H9 (cell line): Measurements from ENCODE around the gene MST1. TPM values are rescaled to one million over a fixed set of nuclear protein-coding genes. Genes with fewer than 3 reads are reported as not detected.
A peak's percentile ranks its signal among the peaks of the same experiment; 100 is the strongest.

ENCODE experiments used
- DNase-seq: peaks from one replicate; pipeline ENCODE4 v3.0.0-alpha.2; 2017
- H2AFZ ChIP-seq: one replicate; pipeline ENCODE4 v1.6.1; 2013; ENCODE audit warnings: mild to moderate bottlenecking, low read length, control low read depth, moderate library complexity
- H2AK5ac ChIP-seq: 2 replicates; pipeline ENCODE4 v1.6.1; 2013; ENCODE audit warnings: low read length, control low read depth, mixed read lengths; ENCODE audit not compliant: insufficient read length
- H2BK120ac ChIP-seq: one replicate; pipeline ENCODE4 v1.6.1; 2013; ENCODE audit warnings: low read depth, mild to moderate bottlenecking, low read length, control low read depth, inconsistent platforms; ENCODE audit not compliant: poor library complexity, severe bottlenecking
- H2BK12ac ChIP-seq: 2 replicates; pipeline ENCODE4 v1.6.1; 2013; ENCODE audit warnings: low read length, control low read depth, mixed read lengths, low read depth; ENCODE audit not compliant: insufficient read length
- H2BK15ac ChIP-seq: 2 replicates; pipeline ENCODE4 v1.6.1; 2013; ENCODE audit warnings: low read depth, low read length, control low read depth
- H2BK20ac ChIP-seq: one replicate; pipeline ENCODE4 v1.6.1; 2013; ENCODE audit warnings: low read depth, mild to moderate bottlenecking, low read length, control low read depth, inconsistent platforms; ENCODE audit not compliant: poor library complexity, severe bottlenecking
- H2BK5ac ChIP-seq: 2 replicates; pipeline ENCODE4 v1.6.1; 2013; ENCODE audit warnings: low read length, control low read depth, mixed read lengths; ENCODE audit not compliant: insufficient read length
- H3K14ac ChIP-seq: 2 replicates; pipeline ENCODE4 v1.6.1; 2013; ENCODE audit warnings: low read length, control low read depth; ENCODE audit not compliant: insufficient read depth
- H3K18ac ChIP-seq: 2 replicates; pipeline ENCODE4 v1.6.1; 2013; ENCODE audit warnings: low read depth, mild to moderate bottlenecking, mixed read lengths, low read length, control low read depth; ENCODE audit not compliant: insufficient read length
- H3K23ac ChIP-seq: 2 replicates; pipeline ENCODE4 v1.6.1; 2013; ENCODE audit warnings: low read length, control low read depth, mixed read lengths, low read depth; ENCODE audit not compliant: insufficient read length
- H3K23me2 ChIP-seq: 2 replicates; pipeline ENCODE4 v1.6.1; 2013; ENCODE audit warnings: low read depth, mild to moderate bottlenecking, mixed read lengths, low read length, control low read depth; ENCODE audit not compliant: insufficient read length, poor library complexity, severe bottlenecking
- H3K27ac ChIP-seq: 2 replicates; pipeline ENCODE4 v1.5.1; 2013; ENCODE audit warnings: low read length, control low read depth, mixed read lengths, low read depth; ENCODE audit not compliant: insufficient read length
- H3K27me3 ChIP-seq: 2 replicates; pipeline ENCODE4 v1.6.1; 2013; ENCODE audit warnings: low read length, control low read depth, inconsistent platforms; ENCODE audit not compliant: insufficient read depth
- H3K4ac ChIP-seq: 2 replicates; pipeline ENCODE4 v1.6.1; 2013; ENCODE audit warnings: low read depth, mild to moderate bottlenecking, control low read depth, inconsistent platforms, low read length, moderate library complexity
- H3K4me1 ChIP-seq: 2 replicates; pipeline ENCODE4 v1.6.1; 2013; ENCODE audit warnings: low read length, control low read depth, inconsistent platforms; ENCODE audit not compliant: insufficient read depth
- H3K4me2 ChIP-seq: 2 replicates; pipeline ENCODE4 v1.6.1; 2013; ENCODE audit warnings: low read length, control low read depth, mixed read lengths; ENCODE audit not compliant: insufficient read length, insufficient read depth
- H3K56ac ChIP-seq: 2 replicates; pipeline ENCODE4 v1.6.1; 2013; ENCODE audit warnings: low read depth, mild to moderate bottlenecking, mixed read lengths, low read length, control low read depth; ENCODE audit not compliant: insufficient read length
- H3K79me1 ChIP-seq: 2 replicates; pipeline ENCODE4 v1.6.1; 2013; ENCODE audit warnings: low read depth, mild to moderate bottlenecking, moderate library complexity, low read length, control low read depth, inconsistent platforms; ENCODE audit not compliant: insufficient read depth, poor library complexity, severe bottlenecking
- H3K79me2 ChIP-seq: 2 replicates; pipeline ENCODE4 v1.6.1; 2013; ENCODE audit warnings: low read length, control low read depth, inconsistent platforms; ENCODE audit not compliant: insufficient read depth
- H3K9ac ChIP-seq: 2 replicates; pipeline ENCODE4 v1.6.1; 2013; ENCODE audit warnings: low read length, control low read depth, mixed read lengths; ENCODE audit not compliant: insufficient read length; ENCODE audit errors: extremely low read depth
- H3K9me3 ChIP-seq: one replicate; pipeline ENCODE4 v1.6.1; 2013; ENCODE audit warnings: low read depth, low read length, inconsistent platforms; ENCODE audit not compliant: control insufficient read depth
- H3T11ph ChIP-seq: one replicate; pipeline ENCODE4 v1.6.1; 2013; ENCODE audit warnings: mild to moderate bottlenecking, low read length, control low read depth, inconsistent platforms
- H4K20me1 ChIP-seq: one replicate; pipeline ENCODE4 v1.6.1; 2013; ENCODE audit not compliant: control insufficient read depth, insufficient read length, insufficient read depth
- H4K5ac ChIP-seq: 2 replicates; pipeline ENCODE4 v1.6.1; 2013; ENCODE audit warnings: low read depth, mild to moderate bottlenecking, mixed read lengths, low read length, control low read depth; ENCODE audit not compliant: insufficient read length
- H4K8ac ChIP-seq: replicated peaks from 2 replicates; pipeline ENCODE4 v1.6.1; 2013; ENCODE audit warnings: low read length, control low read depth, mixed read lengths, low read depth; ENCODE audit not compliant: insufficient read length
- H4K91ac ChIP-seq: 2 replicates; pipeline ENCODE4 v1.6.1; 2013; ENCODE audit warnings: low read depth, mild to moderate bottlenecking, moderate library complexity, mixed read lengths, low read length, control low read depth; ENCODE audit not compliant: insufficient read length
- H3K27ac Mint-ChIP-seq, 3 experiments: 2 replicates in 2 of 3; 3 replicates in 1 of 3; pipeline ENCODE4 v1.8.0; 2020 to 2021; ENCODE audit warnings: mixed read lengths in 3 of 3, mild to moderate bottlenecking in 1 of 3, moderate library complexity in 1 of 3
- H3K27me3 Mint-ChIP-seq: 2 replicates; pipeline ENCODE4 v1.8.0; 2021; ENCODE audit warnings: low read depth, mild to moderate bottlenecking, moderate library complexity, mixed read lengths
- H3K36me3 Mint-ChIP-seq, 3 experiments: 2 replicates in 2 of 3; 3 replicates in 1 of 3; pipeline ENCODE4 v1.8.0; 2020 to 2021; ENCODE audit warnings: low read depth in 3 of 3, mixed read lengths in 3 of 3; ENCODE audit not compliant: insufficient read depth in 1 of 3
- H3K4me1 Mint-ChIP-seq, 2 experiments: 2 replicates each; pipeline ENCODE4 v1.8.0; 2020; ENCODE audit warnings: mixed read lengths in 2 of 2
- H3K4me3 Mint-ChIP-seq, 2 experiments: 2 replicates in 1 of 2; 3 replicates in 1 of 2; pipeline ENCODE4 v1.8.0; 2020 to 2021; ENCODE audit warnings: mild to moderate bottlenecking in 2 of 2, mixed read lengths in 2 of 2, moderate library complexity in 1 of 2
- H3K9me3 Mint-ChIP-seq, 2 experiments: 2 replicates in 1 of 2; 3 replicates in 1 of 2; pipeline ENCODE4 v1.8.0; 2020; ENCODE audit warnings: mild to moderate bottlenecking in 2 of 2, mixed read lengths in 2 of 2, moderate library complexity in 1 of 2
- CTCF ChIP-seq: fragments of 200-600 bp; sonication (generic); conservative IDR thresholded peaks from 3 replicates; pipeline ENCODE4 v1.8.0; 2021; ENCODE audit warnings: antibody characterized with exemption, mild to moderate bottlenecking
- WGBS: extraction: QIAGEN DNeasy Blood & Tissue Kit; methylation state at CpG from one replicate; pipeline ENCODE4 v1.1.7; 2013; ENCODE audit warnings: missing lambda C conversion rate, low lambda C conversion rate, mixed read lengths; ENCODE audit not compliant: insufficient read length; ENCODE audit errors: extremely low coverage; 5-methylcytosine and 5-hydroxymethylcytosine counted together
- total RNA-seq: library from RNA; stranded (reverse); gene quantifications from 2 replicates; pipeline ENCODE4 v1.2.1, GENCODE V29; 2021

MST1 gene
- total RNA-seq, 1 experiment from 2014 or later: 8.9 TPM

- Histone ChIP-seq H4K91ac (no peak overlapping the region), H3K27me3 (no peaks in the 10 kb centered on the region), H2BK20ac (no peak overlapping the region), H2BK12ac (no peak overlapping the region), H3K23ac (no peak overlapping the region), H2BK15ac (no peak overlapping the region), H3K23me2 (peaks cover 8% of the 10 kb centered on the region), H3K79me1 (peaks cover 4% of the 10 kb centered on the region), H2AFZ (no peak overlapping the region), H3K27ac (no peak overlapping the region), H3T11ph (no peak overlapping the region), H3K18ac (peak overlapping the region; percentile 69), H3K14ac (peak overlapping the region; percentile 83), H2AK5ac (no peak overlapping the region), H2BK120ac (no peak overlapping the region), H3K9me3 (no peaks in the 10 kb centered on the region), H3K79me2 (no peaks in the 10 kb centered on the region; the same call in 1 of the 2 replicates), H3K4me2 (peak overlapping the region; percentile 67), H3K9ac (peak overlapping the region; percentile 44), H3K4me1 (no peaks in the 10 kb centered on the region; the same call in 1 of the 2 replicates), H4K8ac (no peak overlapping the region), H4K20me1 (no peaks in the 10 kb centered on the region), H3K4ac (no peak overlapping the region; the same call in 1 of the 2 replicates), H2BK5ac (no peak overlapping the region), H3K56ac (no peak overlapping the region), H4K5ac (no peak overlapping the region)
- Mint-ChIP-seq H3K4me1 (peaks cover 15 to 20% of the 10 kb centered on the region in 2 experiments), H3K27me3 (no peaks in the 10 kb centered on the region; the same call in 1 of the 2 replicates), H3K4me3 (peak overlapping the region; percentile 94 to 95), H3K36me3 (peaks cover 21 to 28% (median 28%) of the 10 kb centered on the region in 3 experiments; a peak in 6 of 7 replicates), H3K9me3 (no peaks in the 10 kb centered on the region), H3K27ac (peak overlapping the region; percentile 93 to 99 (median 98))
- no peak for DNase-seq
- no CpG with 5 or more reads among the region's 17 CpGs for WGBS
- TF ChIP-seq CTCF: no peak
These were observed 16.1 kb downstream of the MST1 start for GRCh38 chr3:49673121-49673714.
